Measurements from ENCODE around the gene TNKS1BP1. TPM values are rescaled to one million over a fixed set of nuclear protein-coding genes. Genes with fewer than 3 reads are reported as not detected.

TNKS1BP1 gene
- total RNA-seq, 2 experiments from 2014 or later: 12.9 to 13.2 TPM

DNA sequence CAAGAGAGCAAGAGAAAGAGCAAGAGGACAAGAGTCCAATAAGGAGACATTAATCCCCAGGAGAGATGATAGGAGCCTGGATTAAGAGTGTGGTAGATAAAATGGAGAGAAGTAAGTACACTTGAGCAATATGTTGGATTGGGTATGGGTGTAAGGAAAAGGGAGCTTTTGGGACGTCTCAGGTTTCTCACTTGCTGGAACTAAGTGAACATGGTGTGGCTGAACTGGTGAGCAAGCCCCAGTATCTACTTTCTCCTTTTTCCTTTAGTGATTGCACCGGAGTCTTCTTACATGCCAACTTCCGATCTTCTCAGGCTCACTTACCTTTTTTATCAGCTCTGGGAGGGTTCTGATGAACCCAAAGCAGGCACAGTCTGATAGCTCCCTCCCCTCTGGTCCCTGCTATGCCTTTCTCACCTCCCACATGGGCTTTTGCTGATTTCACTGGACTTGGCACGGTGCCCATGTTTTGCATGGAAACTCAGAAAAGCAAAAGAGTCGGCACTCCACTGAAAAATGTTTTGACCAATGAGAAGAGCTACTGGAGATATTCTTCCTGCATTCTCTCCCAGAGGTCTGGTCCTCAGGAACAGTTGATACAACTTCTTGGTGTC lies 73.2 kb downstream of the TNKS1BP1 start:
- Mint-ChIP-seq H3K4me1 (ENCODE audit: low read depth) (no peaks in the 10 kb centered on the region), H3K36me3 (ENCODE audit: low read depth) (no peaks in the 10 kb centered on the region), H3K27me3 (peaks cover 64% of the 10 kb centered on the region), H3K9me3 (peaks cover 3% of the 10 kb centered on the region), H3K4me3 (no peak overlapping the region), H3K27ac (no peak overlapping the region)
- Histone ChIP-seq H3K4me1 (ENCODE audit: insufficient read depth, low read length) (no peaks in the 10 kb centered on the region), H3K4me3 (ENCODE audit: low read length) (no peak overlapping the region), H3K9me3 (ENCODE audit: control insufficient read depth in 1 of 2, insufficient read depth in 1 of 2, low read length in 2 of 2) (no peaks in the 10 kb centered on the region), H3K27ac (ENCODE audit: low read depth in 1 of 2, low read length in 2 of 2) (no peak overlapping the region), H3K36me3 (ENCODE audit: insufficient read depth, low read length) (no peaks in the 10 kb centered on the region), H3K27me3 (ENCODE audit: control insufficient read depth in 1 of 2, insufficient read depth in 2 of 2, low read length in 2 of 2) (peaks cover 10 to 35% of the 10 kb centered on the region in 2 experiments)
- DNase-seq (no peak), ATAC-seq (ENCODE audit: poor library complexity) (no peak)
- TF ChIP-seq, protein P1, sequence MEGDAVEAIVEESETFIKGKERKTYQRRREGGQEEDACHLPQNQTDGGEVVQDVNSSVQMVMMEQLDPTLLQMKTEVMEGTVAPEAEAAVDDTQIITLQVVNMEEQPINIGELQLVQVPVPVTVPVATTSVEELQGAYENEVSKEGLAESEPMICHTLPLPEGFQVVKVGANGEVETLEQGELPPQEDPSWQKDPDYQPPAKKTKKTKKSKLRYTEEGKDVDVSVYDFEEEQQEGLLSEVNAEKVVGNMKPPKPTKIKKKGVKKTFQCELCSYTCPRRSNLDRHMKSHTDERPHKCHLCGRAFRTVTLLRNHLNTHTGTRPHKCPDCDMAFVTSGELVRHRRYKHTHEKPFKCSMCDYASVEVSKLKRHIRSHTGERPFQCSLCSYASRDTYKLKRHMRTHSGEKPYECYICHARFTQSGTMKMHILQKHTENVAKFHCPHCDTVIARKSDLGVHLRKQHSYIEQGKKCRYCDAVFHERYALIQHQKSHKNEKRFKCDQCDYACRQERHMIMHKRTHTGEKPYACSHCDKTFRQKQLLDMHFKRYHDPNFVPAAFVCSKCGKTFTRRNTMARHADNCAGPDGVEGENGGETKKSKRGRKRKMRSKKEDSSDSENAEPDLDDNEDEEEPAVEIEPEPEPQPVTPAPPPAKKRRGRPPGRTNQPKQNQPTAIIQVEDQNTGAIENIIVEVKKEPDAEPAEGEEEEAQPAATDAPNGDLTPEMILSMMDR (IDR thresholded peaks at IDR 0.05): no peak
- ChIA-PET CTCF (interaction anchor here (1.3 kb wide), 1 partner anchor 12 kb away, joined by 3 read pairs; no protein-coding TSS in a partner anchor), POLR2A (no interaction called here)
- intact Hi-C loops (cut with DNase I, micrococcal nuclease): no loop called here

- no peaks in the 10 kb centered on the region for H3K4me1 ChIP-seq (ENCODE audit: insufficient read depth, low read length)
- peaks cover 10 to 35% of the 10 kb centered on the region in 2 experiments for H3K27me3 ChIP-seq (ENCODE audit: control insufficient read depth in 1 of 2, insufficient read depth in 2 of 2, low read length in 2 of 2)
- Mint-ChIP-seq H3K9me3 (peaks cover 3% of the 10 kb centered on the region), H3K4me3 (no peak overlapping the region), H3K4me1 (ENCODE audit: low read depth) (no peaks in the 10 kb centered on the region), H3K27me3 (peaks cover 62% of the 10 kb centered on the region), H3K27ac (no peak overlapping the region), H3K36me3 (ENCODE audit: low read depth) (no peaks in the 10 kb centered on the region)
- intact Hi-C loops (cut with DNase I, micrococcal nuclease): no loop called here
- H3K27ac ChIP-seq (ENCODE audit: low read depth in 1 of 2, low read length in 2 of 2): no peak overlapping the region
- H3K36me3 ChIP-seq (ENCODE audit: insufficient read depth, low read length): no peaks in the 10 kb centered on the region
- no peak overlapping the region for H3K4me3 ChIP-seq (ENCODE audit: low read length)
- TF ChIP-seq, protein P1 (IDR thresholded peaks at IDR 0.05): no peak
- no peaks in the 10 kb centered on the region for H3K9me3 ChIP-seq (ENCODE audit: control insufficient read depth in 1 of 2, insufficient read depth in 1 of 2, low read length in 2 of 2)
- no peak for ATAC-seq (ENCODE audit: poor library complexity)
- no peak for DNase-seq
- ChIA-PET POLR2A (no interaction called here), CTCF (interaction anchor here (1.6 kb wide), 1 partner anchor 410 kb away, joined by 5 read pairs; no protein-coding TSS in a partner anchor)
Measured at GRCh38 chr11:57251037-57251436, 73.7 kb downstream of the TNKS1BP1 start.

Other genes with a start within 250 kb of the TNKS1BP1 start
- gene LRRC55, start 143.0 kb downstream of the TNKS1BP1 start, total RNA-seq: not detected
- gene APLNR, start 87.7 kb downstream of the TNKS1BP1 start, total RNA-seq: not detected
- 10 to 100 TPM; 36.7 to 41.2 TPM for gene SSRP1, start 10.9 kb upstream of the TNKS1BP1 start, total RNA-seq
- not detected for gene P2RX3, start 13.4 kb upstream of the TNKS1BP1 start, total RNA-seq
- gene PRG3, start 56.2 kb upstream of the TNKS1BP1 start, total RNA-seq: not detected
- gene PRG2, start 65.7 kb upstream of the TNKS1BP1 start, total RNA-seq: 1 to 10 TPM in 1 of 2 experiments, under 1 TPM in 1; 0.53 to 1.1 TPM
- 1 to 10 TPM; 6.9 to 7.3 TPM for gene SLC43A3, start 102.2 kb upstream of the TNKS1BP1 start, total RNA-seq
- under 1 TPM; 0.17 to 0.19 TPM for gene RTN4RL2, start 135.6 kb upstream of the TNKS1BP1 start, total RNA-seq
- gene SLC43A1, start 190.8 kb upstream of the TNKS1BP1 start, total RNA-seq: 1 to 10 TPM; 3.1 to 4.2 TPM
- 10 to 100 TPM; 28.0 TPM for gene TIMM10, start 205.8 kb upstream of the TNKS1BP1 start, total RNA-seq
- gene SMTNL1, start 212.6 kb upstream of the TNKS1BP1 start, total RNA-seq: not detected
- gene UBE2L6, start 242.7 kb upstream of the TNKS1BP1 start, total RNA-seq: 10 to 100 TPM; 35.0 to 36.2 TPM

All from CD4-positive, alpha-beta T cell (primary cell).